Measurements from ENCODE around the gene ANO4. TPM values are rescaled to one million over a fixed set of nuclear protein-coding genes. Genes with fewer than 3 reads are reported as not detected.

ANO4 gene
- total RNA-seq, 1 experiment from 2014 or later: 5.7 TPM

DNA sequence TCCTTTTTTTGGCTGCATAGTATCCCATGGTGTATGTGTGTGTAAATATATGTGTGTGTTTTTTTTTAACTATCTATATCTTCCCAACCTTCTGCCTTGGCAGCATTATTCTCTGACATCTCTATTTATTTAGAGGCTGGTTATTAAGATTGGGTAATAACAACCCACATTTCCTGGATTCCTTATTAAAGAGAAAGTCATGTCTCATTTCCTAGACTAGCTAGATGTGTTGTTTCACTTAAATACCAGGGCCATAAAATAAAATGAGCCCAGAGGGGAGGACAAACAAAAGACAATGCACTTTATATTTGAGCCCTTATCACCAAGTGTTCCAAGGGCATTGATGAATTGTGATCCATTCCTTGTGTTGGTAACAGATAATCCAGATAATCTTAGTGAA, 246.4 kb downstream of the ANO4 start:
- Histone ChIP-seq H4K91ac (ENCODE audit: insufficient read length, low read depth, low read length) (no peak overlapping the region), H3K23ac (ENCODE audit: insufficient read length, low read depth, low read length) (no peak overlapping the region), H3K9me3 (ENCODE audit: control insufficient read depth, low read depth, low read length) (no peaks in the 10 kb centered on the region), H3K56ac (ENCODE audit: insufficient read length, low read depth, low read length) (no peak overlapping the region), H2BK20ac (ENCODE audit: low read depth, low read length, poor library complexity, severe bottlenecking) (no peak overlapping the region), H2BK12ac (ENCODE audit: insufficient read length, low read depth, low read length) (no peak overlapping the region), H2AK5ac (ENCODE audit: insufficient read length, low read length) (no peak overlapping the region), H3K79me1 (ENCODE audit: insufficient read depth, low read depth, low read length, poor library complexity, severe bottlenecking) (no peaks in the 10 kb centered on the region), H4K8ac (replicated peaks; ENCODE audit: insufficient read length, low read depth, low read length) (no peak overlapping the region), H2BK15ac (ENCODE audit: low read depth, low read length) (no peak overlapping the region), H3K4me1 (ENCODE audit: insufficient read depth, low read length) (no peaks in the 10 kb centered on the region; the same call in 1 of the 2 replicates), H3K4me2 (ENCODE audit: insufficient read depth, insufficient read length, low read length) (no peak overlapping the region), H3K27ac (ENCODE audit: insufficient read length, low read depth, low read length) (no peak overlapping the region), H3T11ph (ENCODE audit: low read length) (no peak overlapping the region), H2BK5ac (ENCODE audit: insufficient read length, low read length) (no peak overlapping the region), H4K5ac (ENCODE audit: insufficient read length, low read depth, low read length) (no peak overlapping the region), H3K79me2 (ENCODE audit: insufficient read depth, low read length) (no peaks in the 10 kb centered on the region; the same call in 1 of the 2 replicates), H3K9ac (ENCODE audit: extremely low read depth, insufficient read length, low read length) (no peak overlapping the region), H3K4ac (ENCODE audit: low read depth, low read length) (no peak overlapping the region), H3K18ac (ENCODE audit: insufficient read length, low read depth, low read length) (no peak overlapping the region), H3K14ac (ENCODE audit: insufficient read depth, low read length) (no peak overlapping the region), H3K27me3 (ENCODE audit: insufficient read depth, low read length) (no peaks in the 10 kb centered on the region), H4K20me1 (ENCODE audit: control insufficient read depth, insufficient read depth, insufficient read length) (no peaks in the 10 kb centered on the region), H2AFZ (ENCODE audit: low read length) (no peak overlapping the region), H2BK120ac (ENCODE audit: low read depth, low read length, poor library complexity, severe bottlenecking) (no peak overlapping the region), H3K23me2 (ENCODE audit: insufficient read length, low read depth, low read length, poor library complexity, severe bottlenecking) (no peaks in the 10 kb centered on the region)
- no peaks in the 10 kb centered on the region for H3K36me3 Mint-ChIP-seq (ENCODE audit: insufficient read depth in 1 of 3, low read depth in 3 of 3)
- H3K9me3 Mint-ChIP-seq: no peaks in the 10 kb centered on the region
- TF ChIP-seq, protein P1, sequence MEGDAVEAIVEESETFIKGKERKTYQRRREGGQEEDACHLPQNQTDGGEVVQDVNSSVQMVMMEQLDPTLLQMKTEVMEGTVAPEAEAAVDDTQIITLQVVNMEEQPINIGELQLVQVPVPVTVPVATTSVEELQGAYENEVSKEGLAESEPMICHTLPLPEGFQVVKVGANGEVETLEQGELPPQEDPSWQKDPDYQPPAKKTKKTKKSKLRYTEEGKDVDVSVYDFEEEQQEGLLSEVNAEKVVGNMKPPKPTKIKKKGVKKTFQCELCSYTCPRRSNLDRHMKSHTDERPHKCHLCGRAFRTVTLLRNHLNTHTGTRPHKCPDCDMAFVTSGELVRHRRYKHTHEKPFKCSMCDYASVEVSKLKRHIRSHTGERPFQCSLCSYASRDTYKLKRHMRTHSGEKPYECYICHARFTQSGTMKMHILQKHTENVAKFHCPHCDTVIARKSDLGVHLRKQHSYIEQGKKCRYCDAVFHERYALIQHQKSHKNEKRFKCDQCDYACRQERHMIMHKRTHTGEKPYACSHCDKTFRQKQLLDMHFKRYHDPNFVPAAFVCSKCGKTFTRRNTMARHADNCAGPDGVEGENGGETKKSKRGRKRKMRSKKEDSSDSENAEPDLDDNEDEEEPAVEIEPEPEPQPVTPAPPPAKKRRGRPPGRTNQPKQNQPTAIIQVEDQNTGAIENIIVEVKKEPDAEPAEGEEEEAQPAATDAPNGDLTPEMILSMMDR (conservative IDR thresholded peaks at IDR 0.05): no peak
- no peak overlapping the region for H3K4me3 Mint-ChIP-seq
- DNase-seq: no peak
- H3K27ac Mint-ChIP-seq: peak overlapping the region in 1 of 3 experiments; percentile 8; a peak in 1 of 7 replicates
- H3K4me1 Mint-ChIP-seq: no peaks in the 10 kb centered on the region
- no peaks in the 10 kb centered on the region for H3K27me3 Mint-ChIP-seq (ENCODE audit: low read depth)
